SU-DHL-6 (cell line): ENCODE results near the gene PALLD.

Experiments used
- H2AFZ ChIP-seq: fragments of 200-600 bp; sonication (generic); 2 replicates; pipeline ENCODE4 v1.6.1; 2014; ENCODE audit warnings: low read depth, mild to moderate bottlenecking, moderate library complexity, mixed read lengths, antibody characterized with exemption, low read length; ENCODE audit not compliant: severe bottlenecking
- H3F3A ChIP-seq: fragments of 200-600 bp; shearing (Covaris generic); 2 replicates; pipeline ENCODE4 v1.6.0; 2016; ENCODE audit warnings: antibody characterized with exemption, mild to moderate bottlenecking; ENCODE audit not compliant: insufficient read depth
- H3K27ac ChIP-seq: fragments of 200-600 bp; sonication (generic); 2 replicates; pipeline ENCODE4 v1.5.1; 2016; ENCODE audit warnings: low read depth, mild to moderate bottlenecking, low read length, moderate library complexity, mixed read lengths
- H3K27me3 ChIP-seq: fragments of 200-600 bp; sonication (generic), shearing (Covaris generic); 2 replicates; pipeline ENCODE4 v1.6.0; 2014; ENCODE audit warnings: mild to moderate bottlenecking, low read length
- H3K36me3 ChIP-seq: fragments of 200-600 bp; sonication (generic); 2 replicates; pipeline ENCODE4 v1.6.1; 2014; ENCODE audit warnings: mild to moderate bottlenecking, low read length, mixed read lengths
- H3K4me2 ChIP-seq: fragments of 300-600, 200-600 bp; shearing (Covaris generic), sonication (generic); 2 replicates; pipeline ENCODE4 v1.6.0; 2014; ENCODE audit warnings: low read length, low read depth, mild to moderate bottlenecking; ENCODE audit not compliant: poor library complexity, severe bottlenecking
- H3K4me3 ChIP-seq: fragments of 200-600 bp; sonication (generic); 2 replicates; pipeline ENCODE4 v1.5.1; 2014; ENCODE audit warnings: antibody characterized with exemption, low read length, mild to moderate bottlenecking, mixed read lengths; ENCODE audit not compliant: insufficient read depth, poor library complexity, severe bottlenecking
- H3K79me2 ChIP-seq: fragments of 200-600 bp; sonication (generic); 2 replicates; pipeline ENCODE4 v1.6.1; 2014; ENCODE audit warnings: mild to moderate bottlenecking, low read length, moderate library complexity; ENCODE audit not compliant: insufficient read depth
- H3K9ac ChIP-seq: fragments of 200-600 bp; sonication (generic); 2 replicates; pipeline ENCODE4 v1.7.0; 2014; ENCODE audit warnings: mild to moderate bottlenecking, low read length
- H3K9me2 ChIP-seq: fragments of 200-600 bp; sonication (generic); replicated peaks from 2 replicates; pipeline ENCODE4 v1.6.1; 2014; ENCODE audit warnings: low read length; ENCODE audit not compliant: insufficient read depth
- H3K9me3 ChIP-seq: fragments of 200-600 bp; sonication (generic); 2 replicates; pipeline ENCODE4 v1.6.1; 2014; ENCODE audit warnings: low read length, mixed read lengths; ENCODE audit not compliant: insufficient read depth
- H4K20me1 ChIP-seq: fragments of 200-600 bp; sonication (generic); 2 replicates; pipeline ENCODE4 v1.6.1; 2014; ENCODE audit warnings: low read depth, mild to moderate bottlenecking, antibody characterized with exemption, low read length, moderate library complexity, mixed read lengths
- EZH2phosphoT487 ChIP-seq: fragments of 200-600 bp; sonication (generic), shearing (Covaris generic); conservative IDR thresholded peaks from 2 replicates; pipeline ENCODE4 v1.6.1; 2018; ENCODE audit warnings: mild to moderate bottlenecking, antibody characterized with exemption, low read length, moderate library complexity, mixed read lengths
- TF ChIP-seq, protein P1 (sequence below): fragments of 200-600 bp; sonication (generic); IDR thresholded peaks from one replicate; pipeline ENCODE4 v1.5.1; 2017; ENCODE audit warnings: antibody characterized with exemption, mild to moderate bottlenecking, low read length, moderate library complexity; ENCODE audit not compliant: insufficient read depth, poor library complexity, severe bottlenecking

The PALLD gene

DNA sequence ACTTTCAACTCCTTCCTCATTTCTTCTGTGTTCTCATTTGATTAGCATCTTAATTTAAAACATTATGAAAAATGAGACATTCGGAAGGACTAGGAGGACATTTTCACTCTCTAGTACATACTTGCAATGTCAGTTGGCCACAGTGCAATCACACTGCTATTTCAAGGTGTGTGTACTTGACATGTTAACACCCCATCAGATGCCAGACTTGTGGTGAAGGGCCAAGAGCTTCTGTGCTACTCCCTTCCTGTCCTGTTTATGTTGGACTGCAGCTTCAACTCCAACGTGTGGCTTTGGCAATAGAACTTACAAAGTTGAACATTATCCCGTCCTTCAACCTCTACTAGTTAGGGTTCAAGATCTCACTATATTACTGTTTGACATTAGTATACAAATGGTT is 221.0 kb downstream of the PALLD start:
- Histone ChIP-seq H3F3A (no peaks in the 10 kb centered on the region), H3K9me3 (no peaks in the 10 kb centered on the region), H3K9ac (no peak overlapping the region), H3K79me2 (no peaks in the 10 kb centered on the region), H3K36me3 (no peaks in the 10 kb centered on the region), H3K9me2 (no peaks in the 10 kb centered on the region), H2AFZ (no peak overlapping the region), H3K27ac (no peak overlapping the region), H4K20me1 (no peaks in the 10 kb centered on the region), H3K27me3 (no peaks in the 10 kb centered on the region), H3K4me2 (no peak overlapping the region), H3K4me3 (no peak overlapping the region)
- TF ChIP-seq EZH2phosphoT487 = no peak
- TF ChIP-seq, protein P1, sequence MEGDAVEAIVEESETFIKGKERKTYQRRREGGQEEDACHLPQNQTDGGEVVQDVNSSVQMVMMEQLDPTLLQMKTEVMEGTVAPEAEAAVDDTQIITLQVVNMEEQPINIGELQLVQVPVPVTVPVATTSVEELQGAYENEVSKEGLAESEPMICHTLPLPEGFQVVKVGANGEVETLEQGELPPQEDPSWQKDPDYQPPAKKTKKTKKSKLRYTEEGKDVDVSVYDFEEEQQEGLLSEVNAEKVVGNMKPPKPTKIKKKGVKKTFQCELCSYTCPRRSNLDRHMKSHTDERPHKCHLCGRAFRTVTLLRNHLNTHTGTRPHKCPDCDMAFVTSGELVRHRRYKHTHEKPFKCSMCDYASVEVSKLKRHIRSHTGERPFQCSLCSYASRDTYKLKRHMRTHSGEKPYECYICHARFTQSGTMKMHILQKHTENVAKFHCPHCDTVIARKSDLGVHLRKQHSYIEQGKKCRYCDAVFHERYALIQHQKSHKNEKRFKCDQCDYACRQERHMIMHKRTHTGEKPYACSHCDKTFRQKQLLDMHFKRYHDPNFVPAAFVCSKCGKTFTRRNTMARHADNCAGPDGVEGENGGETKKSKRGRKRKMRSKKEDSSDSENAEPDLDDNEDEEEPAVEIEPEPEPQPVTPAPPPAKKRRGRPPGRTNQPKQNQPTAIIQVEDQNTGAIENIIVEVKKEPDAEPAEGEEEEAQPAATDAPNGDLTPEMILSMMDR = no peak

DNA sequence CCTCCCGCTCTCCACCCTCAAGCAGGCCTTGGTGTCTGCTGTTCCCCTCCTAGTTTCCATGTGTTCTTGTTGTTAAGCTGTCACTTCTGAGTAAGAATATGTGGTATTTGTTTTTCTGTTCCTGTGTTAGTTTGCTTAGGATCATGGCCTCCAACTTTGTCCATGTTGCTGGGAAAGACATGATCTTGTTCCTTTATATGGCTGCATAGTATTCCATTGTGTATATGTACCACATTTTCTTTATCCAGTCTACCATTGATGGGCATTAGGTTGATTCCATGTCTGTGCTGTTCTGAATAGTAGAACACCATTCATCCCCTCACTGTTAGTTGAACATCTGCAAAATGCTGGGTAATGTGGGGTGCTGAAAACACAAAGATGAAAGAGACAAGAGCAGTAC is 222.9 kb downstream of the PALLD start:
- no peaks in the 10 kb centered on the region for H3F3A ChIP-seq

GRCh38 chr4:168720396-168720900 is 223.6 kb downstream of the PALLD start:
- Histone ChIP-seq H3K9ac (no peak overlapping the region), H2AFZ (no peak overlapping the region), H3K27me3 (no peaks in the 10 kb centered on the region), H3K4me3 (no peak overlapping the region), H3K27ac (no peak overlapping the region), H4K20me1 (no peaks in the 10 kb centered on the region), H3F3A (no peaks in the 10 kb centered on the region), H3K79me2 (no peaks in the 10 kb centered on the region), H3K36me3 (no peaks in the 10 kb centered on the region), H3K9me3 (no peaks in the 10 kb centered on the region), H3K9me2 (no peaks in the 10 kb centered on the region), H3K4me2 (no peak overlapping the region)
- TF ChIP-seq, protein P1 = no peak
- no peak for TF ChIP-seq EZH2phosphoT487

More for the DNA sequence above, 222.9 kb downstream of the PALLD start:
- Histone ChIP-seq H3K27me3 (no peaks in the 10 kb centered on the region), H3K4me2 (no peak overlapping the region), H4K20me1 (no peaks in the 10 kb centered on the region), H2AFZ (no peak overlapping the region), H3K9ac (no peak overlapping the region), H3K79me2 (no peaks in the 10 kb centered on the region), H3K36me3 (no peaks in the 10 kb centered on the region), H3K4me3 (no peak overlapping the region), H3K9me2 (no peaks in the 10 kb centered on the region), H3K9me3 (no peaks in the 10 kb centered on the region), H3K27ac (no peak overlapping the region)
- TF ChIP-seq, protein P1 = no peak
- TF ChIP-seq EZH2phosphoT487 = no peak

DNA sequence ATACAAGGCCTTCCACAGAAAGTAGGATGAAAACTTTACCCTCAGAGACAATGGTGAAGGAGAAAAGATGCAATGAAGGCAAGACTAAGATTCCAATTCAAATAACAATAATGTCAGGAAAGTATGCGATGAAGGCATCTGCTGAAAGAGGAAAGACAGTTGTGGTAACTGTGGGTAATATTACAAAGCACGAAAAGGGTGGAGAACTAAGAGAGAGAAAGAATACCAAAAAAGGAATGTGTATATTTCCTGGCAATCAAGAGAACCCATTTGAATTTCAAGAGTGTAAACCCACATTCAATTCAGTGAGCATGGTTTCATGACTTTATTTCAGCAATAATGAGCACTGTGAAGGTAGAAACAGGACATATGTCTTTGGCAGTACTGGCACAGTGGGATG is 225.5 kb downstream of the PALLD start:
- Histone ChIP-seq H3K9ac (no peak overlapping the region), H3K27me3 (no peaks in the 10 kb centered on the region), H3K9me3 (no peaks in the 10 kb centered on the region), H2AFZ (no peak overlapping the region), H3K4me2 (no peak overlapping the region), H3K4me3 (no peak overlapping the region), H4K20me1 (no peaks in the 10 kb centered on the region), H3F3A (no peaks in the 10 kb centered on the region), H3K79me2 (no peaks in the 10 kb centered on the region), H3K9me2 (no peaks in the 10 kb centered on the region), H3K27ac (no peak overlapping the region), H3K36me3 (no peaks in the 10 kb centered on the region)
- TF ChIP-seq EZH2phosphoT487 = no peak
- TF ChIP-seq, protein P1 = no peak
